ENCODE measurements around the gene SDK2. TPM values are rescaled to one million over a fixed set of nuclear protein-coding genes. Genes with fewer than 3 reads are reported as not detected.

The SDK2 gene
- total and polyA plus RNA-seq, 2 of the 8 experiments (the other 6 are each of a cell fraction or from before 2014, with no cell fraction given) = 3.9 to 4.1 TPM

GRCh38 chr17:73423806-73424205 is 220.4 kb downstream of the SDK2 start:
- Histone ChIP-seq H3K14ac (ENCODE audit: insufficient read length) (no peak overlapping the region), H3K9me3 (ENCODE audit: insufficient read depth in 2 of 2, low read depth in 1 of 2, low read length in 1 of 2) (no peaks in the 10 kb centered on the region), H2BK5ac (ENCODE audit: low read depth, low read length) (no peak overlapping the region), H2BK15ac (ENCODE audit: low read length) (no peak overlapping the region), H3K9ac (replicated peaks in 1 of 4; ENCODE audit: extremely low read depth in 1 of 4, low read depth in 3 of 4, low read length in 3 of 4) (no peak overlapping the region), H3K79me1 (ENCODE audit: low read depth, low read length) (no peaks in the 10 kb centered on the region), H3K23me2 (ENCODE audit: low read depth, low read length) (no peaks in the 10 kb centered on the region), H3K56ac (replicated peaks; ENCODE audit: insufficient read length, low read depth, low read length) (no peak overlapping the region), H3K79me2 (ENCODE audit: control insufficient read depth in 1 of 2, insufficient read depth in 2 of 2, low read length in 2 of 2) (no peaks in the 10 kb centered on the region), H4K91ac (replicated peaks; ENCODE audit: insufficient read length, low read length) (no peak overlapping the region), H3K36me3 (ENCODE audit: control insufficient read depth in 2 of 4, insufficient read depth in 4 of 4, low read length in 3 of 4) (peaks cover 0 to 7% (median 3%) of the 10 kb centered on the region in 4 experiments; a peak in 6 of 8 replicates), H3K4me2 (ENCODE audit: insufficient read depth in 1 of 2, low read depth in 2 of 2, low read length in 2 of 2) (no peak overlapping the region), H2BK12ac (ENCODE audit: low read depth, low read length) (no peak overlapping the region), H3K23ac (ENCODE audit: insufficient read length) (no peak overlapping the region), H3K18ac (ENCODE audit: extremely low read depth, low read length) (no peak overlapping the region), H3K27ac (ENCODE audit: low read depth, low read length) (no peak overlapping the region), H2BK20ac (ENCODE audit: low read length) (no peak overlapping the region), H3K4ac (replicated peaks; ENCODE audit: insufficient read length, low read depth, low read length) (no peak overlapping the region), H2BK120ac (replicated peaks; ENCODE audit: low read depth, low read length) (no peak overlapping the region), H2AFZ (ENCODE audit: low read length) (no peak overlapping the region), H4K8ac (ENCODE audit: extremely low read depth, insufficient read depth, low read length) (no peak overlapping the region), H4K20me1 (replicated peaks in 1 of 2; ENCODE audit: control insufficient read depth in 1 of 2, insufficient read depth in 2 of 2, low read length in 2 of 2) (peaks cover 2% of the 10 kb centered on the region in 2 experiments), H3K27me3 (replicated peaks in 1 of 4; ENCODE audit: control insufficient read depth in 3 of 4, extremely low read depth in 1 of 4, insufficient read depth in 3 of 4, low read length in 3 of 4) (no peaks in the 10 kb centered on the region), H3K4me3 (ENCODE audit: extremely low read depth in 1 of 4, insufficient read depth in 2 of 4, low read depth in 3 of 4, low read length in 4 of 4) (no peak overlapping the region), H4K5ac (ENCODE audit: insufficient read length, low read depth, low read length) (no peak overlapping the region), H3K4me1 (replicated peaks in 1 of 4; ENCODE audit: control insufficient read depth in 3 of 4, insufficient read depth in 4 of 4, low read length in 3 of 4) (no peaks in the 10 kb centered on the region), H2AK5ac (ENCODE audit: low read depth, low read length) (no peak overlapping the region)
- TF ChIP-seq SP4 (IDR thresholded peaks at IDR 0.05; ENCODE audit: low read length) (no peak), BRCA1 (IDR thresholded peaks at IDR 0.05; ENCODE audit: low read depth, low read length) (no peak), SUZ12 (IDR thresholded peaks at IDR 0.05; ENCODE audit: low read length) (no peak), MAFK (IDR thresholded peaks at IDR 0.05; ENCODE audit: low read depth, low read length) (no peak), CBX5 (IDR thresholded peaks at IDR 0.05; ENCODE audit: low read depth, low read length) (no peak), RNF2 (IDR thresholded peaks at IDR 0.05; ENCODE audit: borderline replicate concordance, low read depth, low read length, missing control alignments, poor library complexity, severe bottlenecking) (no peak), BACH1 (IDR thresholded peaks at IDR 0.05; ENCODE audit: low read length) (no peak)
- TF ChIP-seq, protein P1, sequence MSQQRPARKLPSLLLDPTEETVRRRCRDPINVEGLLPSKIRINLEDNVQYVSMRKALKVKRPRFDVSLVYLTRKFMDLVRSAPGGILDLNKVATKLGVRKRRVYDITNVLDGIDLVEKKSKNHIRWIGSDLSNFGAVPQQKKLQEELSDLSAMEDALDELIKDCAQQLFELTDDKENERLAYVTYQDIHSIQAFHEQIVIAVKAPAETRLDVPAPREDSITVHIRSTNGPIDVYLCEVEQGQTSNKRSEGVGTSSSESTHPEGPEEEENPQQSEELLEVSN (IDR thresholded peaks at IDR 0.05) = no peak
- FAIRE-seq (no peak), DNase-seq (ENCODE audit: low read depth in 1 of 2, low spot score in 2 of 2) (no peak)
- POLR2A ChIA-PET (ENCODE audit: partially characterized antibody) = no interaction called here
- 95% methylated on average over 18 of the region's 19 CpGs; no CpG with 5 or more reads in 1 of the 2 experiments for WGBS, 2 experiments (ENCODE audit: extremely low coverage in 1 of 2, insufficient coverage in 1 of 2, insufficient read length in 1 of 2, insufficient replicate concordance in 2 of 2, low coverage in 1 of 2, low lambda C conversion rate in 2 of 2, missing lambda C conversion rate in 1 of 2)
- CTCF ChIA-PET (ENCODE audit: partially characterized antibody) = interaction anchor here (1.0 to 3.7 kb wide), 3 partner anchors 13 to 284 kb away, joined by 3 to 13 read pairs (median 3); no protein-coding TSS in a partner anchor
